GM21360 (cell line): ENCODE data around the gene ALKBH7.
"Not testable (repeated sequence)": the region's sequence is repeated elsewhere in the genome, so short reads cannot be mapped to it uniquely, and the experiment has no call there.

Experiments
- ATAC-seq: cut with Tn5 transposase; IDR thresholded peaks from one replicate; pipeline ENCODE4 v1.9.1; 2021; ENCODE audit warnings: mild to moderate bottlenecking, moderate library complexity; ENCODE audit not compliant: unreplicated experiment

ALKBH7 gene, protein sequence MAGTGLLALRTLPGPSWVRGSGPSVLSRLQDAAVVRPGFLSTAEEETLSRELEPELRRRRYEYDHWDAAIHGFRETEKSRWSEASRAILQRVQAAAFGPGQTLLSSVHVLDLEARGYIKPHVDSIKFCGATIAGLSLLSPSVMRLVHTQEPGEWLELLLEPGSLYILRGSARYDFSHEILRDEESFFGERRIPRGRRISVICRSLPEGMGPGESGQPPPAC

DNA sequence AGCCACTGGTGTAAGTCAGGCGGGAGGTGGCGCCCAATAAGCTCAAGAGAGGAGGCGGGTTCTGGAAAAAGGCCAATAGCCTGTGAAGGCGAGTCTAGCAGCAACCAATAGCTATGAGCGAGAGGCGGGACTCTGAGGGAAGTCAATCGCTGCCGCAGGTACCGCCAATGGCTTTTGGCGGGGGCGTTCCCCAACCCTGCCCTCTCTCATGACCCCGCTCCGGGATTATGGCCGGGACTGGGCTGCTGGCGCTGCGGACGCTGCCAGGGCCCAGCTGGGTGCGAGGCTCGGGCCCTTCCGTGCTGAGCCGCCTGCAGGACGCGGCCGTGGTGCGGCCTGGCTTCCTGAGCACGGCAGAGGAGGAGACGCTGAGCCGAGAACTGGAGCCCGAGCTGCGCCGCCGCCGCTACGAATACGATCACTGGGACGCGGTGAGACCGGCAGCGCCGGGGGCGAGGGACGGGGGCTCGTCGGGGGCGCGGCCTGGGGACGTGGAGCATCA lies at the start of gene ALKBH7:
TSS of gene ALKBH7 (plus strand) at position 201 of the 502 bp plus-strand sequence. CDS start at position 228, 27 bp downstream.
- peak; percentile 69 for ATAC-seq

DNA sequence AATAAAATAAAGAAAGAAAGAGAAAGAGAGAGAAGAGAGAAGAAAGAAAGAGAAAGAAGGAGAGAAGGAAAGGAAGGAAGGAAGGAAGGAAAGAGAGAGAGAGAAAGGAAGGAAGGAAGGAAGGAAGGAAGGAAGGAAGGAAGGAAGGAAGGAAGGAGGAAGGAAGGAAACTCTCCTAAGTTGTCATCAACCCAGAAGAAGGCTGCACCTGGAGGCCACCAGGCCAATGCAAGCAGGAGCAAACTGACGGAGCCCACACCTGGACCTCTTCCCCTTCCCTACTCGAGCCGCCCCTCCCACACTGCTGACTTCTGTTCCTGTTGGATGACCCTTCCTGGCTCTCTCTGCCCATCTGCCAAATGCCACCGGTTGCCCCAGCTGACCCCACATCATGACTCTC lies 47.8 kb upstream of the ALKBH7 start:
- ATAC-seq: no peak

DNA sequence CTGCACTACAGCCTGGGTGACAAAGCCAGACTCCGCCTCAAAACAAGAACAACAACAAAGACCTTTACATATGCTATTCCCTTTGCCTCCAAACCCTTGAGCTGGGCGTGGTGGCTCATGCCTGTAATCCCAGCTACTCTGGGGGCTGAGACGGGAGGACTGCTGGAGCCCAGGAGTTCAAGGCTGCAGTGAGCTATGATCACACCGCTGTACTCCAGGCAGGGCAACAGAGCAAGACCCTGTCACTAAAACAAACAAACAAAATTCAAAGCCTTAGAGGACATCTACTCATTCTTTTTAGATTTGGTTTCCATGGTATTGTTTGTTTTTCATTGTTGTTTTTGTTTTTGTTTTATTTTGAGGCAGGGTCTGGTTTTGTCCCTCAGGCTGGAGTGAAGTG lies 47.0 kb upstream of the ALKBH7 start:
- no peak for ATAC-seq

DNA sequence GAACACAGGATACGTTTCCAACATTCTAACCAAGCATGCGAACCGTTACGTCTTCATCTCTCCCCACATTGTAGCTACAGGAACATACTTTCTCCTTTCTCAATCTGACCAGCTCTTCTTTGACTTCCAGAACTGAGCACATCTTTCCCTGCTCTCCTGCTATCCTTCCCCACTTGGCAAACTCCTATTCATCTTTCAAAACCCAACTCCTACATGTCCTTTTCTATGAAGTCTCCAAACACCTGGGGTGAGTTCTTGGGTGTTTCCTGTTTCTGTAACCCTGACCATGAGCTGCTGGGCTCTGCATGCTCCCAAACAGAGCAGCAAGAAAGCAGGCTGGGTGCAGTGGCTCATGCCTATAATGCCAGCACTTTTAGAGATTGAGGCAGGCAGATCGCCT lies 45.8 kb upstream of the ALKBH7 start:
- no peak for ATAC-seq

DNA sequence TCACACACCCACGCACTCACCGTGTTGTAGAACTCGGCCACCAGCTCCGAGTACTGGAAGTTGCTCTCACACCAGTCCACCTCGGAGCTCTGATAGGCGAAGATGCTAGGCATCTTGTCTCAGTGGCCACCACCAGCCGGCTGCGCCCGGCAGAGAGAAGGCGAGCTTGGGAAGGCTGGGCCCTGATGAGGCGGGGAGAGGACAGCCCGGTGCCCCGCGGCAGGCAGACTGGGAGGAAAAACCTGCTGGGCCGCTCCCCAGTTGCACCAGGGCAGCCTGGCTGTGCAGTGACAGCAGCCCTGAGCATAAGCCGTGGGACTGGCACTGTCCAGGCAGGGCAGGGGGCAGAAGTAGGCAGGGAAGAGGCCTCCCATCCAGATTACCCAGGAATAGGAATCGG lies 39.2 kb upstream of the ALKBH7 start, which contains the start of gene ACER1:
TSS of gene ACER1 (minus strand) at position 174 of the 400 bp plus-strand sequence. CDS start at position 113, 61 bp downstream.
- ATAC-seq: no peak

DNA sequence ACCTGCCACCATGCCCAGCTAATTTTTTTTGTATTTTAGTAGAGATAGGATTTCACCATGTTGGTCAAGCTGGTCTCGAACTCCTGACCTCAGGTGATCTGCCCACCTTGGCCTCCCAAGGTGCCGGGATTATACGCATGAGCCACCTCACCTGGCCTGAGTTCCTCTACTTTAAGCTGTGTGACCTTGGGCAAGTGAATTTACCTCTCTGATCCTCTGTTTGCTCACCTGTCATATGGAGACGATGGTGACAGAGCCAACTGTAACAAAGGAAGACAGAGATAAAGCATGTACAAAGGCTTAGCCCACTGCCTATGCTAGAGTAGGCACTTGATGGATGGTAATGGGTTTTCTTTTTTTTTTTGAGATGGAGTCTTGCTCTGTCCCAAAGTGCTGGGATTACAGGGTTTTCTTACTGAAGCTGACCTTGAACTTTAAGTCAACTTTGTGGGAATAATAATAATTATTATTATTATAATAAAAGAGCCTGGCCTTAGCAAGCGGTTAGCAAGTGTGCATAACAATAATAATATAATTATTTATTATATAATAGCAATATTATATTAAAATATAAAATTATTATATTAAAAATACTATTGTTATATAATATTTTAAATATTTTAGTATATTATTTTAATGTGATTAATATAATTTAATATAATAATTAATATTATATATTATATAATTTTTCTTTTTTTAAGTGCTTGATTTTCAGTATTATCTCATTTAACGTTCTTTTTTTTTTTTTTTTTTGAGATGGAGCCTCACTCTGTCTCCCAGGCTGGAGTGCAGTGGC lies 37.9 kb upstream of the ALKBH7 start:
- ATAC-seq: no peak

DNA sequence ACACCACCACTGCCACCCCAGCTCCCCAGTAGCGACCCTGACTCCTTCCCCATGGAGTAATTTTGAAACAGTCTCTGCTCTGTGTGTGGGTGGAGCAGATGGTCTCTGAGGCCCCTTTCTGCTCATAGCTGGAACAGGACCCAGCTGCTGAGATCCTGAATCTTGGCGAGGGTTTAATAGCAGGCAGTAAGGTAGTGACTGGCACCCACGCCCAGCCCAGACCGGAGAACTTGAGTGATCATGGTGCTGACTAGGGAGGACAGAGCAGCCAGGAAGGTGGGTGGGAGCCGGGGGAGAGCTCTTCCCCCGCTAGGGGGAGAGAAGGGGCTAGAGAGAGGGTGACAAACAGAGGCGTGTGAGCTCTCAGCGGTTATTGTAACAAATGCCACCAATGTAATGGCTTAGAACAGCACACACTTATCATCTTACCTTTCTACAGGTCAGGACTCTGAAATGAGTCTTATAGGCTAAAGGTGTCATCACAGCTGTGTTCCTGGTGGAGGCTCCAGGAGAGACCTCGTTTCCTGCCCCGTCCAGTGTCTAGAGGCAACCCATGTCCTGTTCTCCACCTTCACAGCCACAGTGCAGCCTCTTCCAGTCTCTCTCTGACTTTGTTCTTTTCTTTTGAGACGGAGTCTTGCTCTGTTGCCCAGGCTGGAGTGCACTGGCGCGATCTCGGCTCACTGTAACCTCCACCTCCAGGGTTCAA lies 31.9 kb upstream of the ALKBH7 start:
- no peak for ATAC-seq

DNA sequence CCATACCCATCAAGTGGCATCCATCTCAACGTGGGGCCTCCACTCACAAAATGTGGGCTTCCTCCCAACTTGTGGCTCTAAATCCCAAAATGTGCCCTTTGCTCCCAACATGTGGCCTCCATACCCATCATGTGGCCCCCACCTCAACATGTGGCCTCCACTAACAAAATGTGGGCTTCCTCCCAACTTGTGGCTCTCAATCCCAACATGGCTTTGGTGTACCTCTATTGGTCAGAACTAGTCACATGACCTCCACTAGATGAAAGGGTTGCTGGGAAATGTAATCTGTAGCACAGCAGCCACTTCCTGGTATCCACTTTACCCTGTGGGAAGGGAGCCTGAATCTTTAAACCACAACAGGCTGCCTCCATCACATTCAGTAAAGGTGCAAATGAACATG lies 29.1 kb upstream of the ALKBH7 start:
- no peak for ATAC-seq

DNA sequence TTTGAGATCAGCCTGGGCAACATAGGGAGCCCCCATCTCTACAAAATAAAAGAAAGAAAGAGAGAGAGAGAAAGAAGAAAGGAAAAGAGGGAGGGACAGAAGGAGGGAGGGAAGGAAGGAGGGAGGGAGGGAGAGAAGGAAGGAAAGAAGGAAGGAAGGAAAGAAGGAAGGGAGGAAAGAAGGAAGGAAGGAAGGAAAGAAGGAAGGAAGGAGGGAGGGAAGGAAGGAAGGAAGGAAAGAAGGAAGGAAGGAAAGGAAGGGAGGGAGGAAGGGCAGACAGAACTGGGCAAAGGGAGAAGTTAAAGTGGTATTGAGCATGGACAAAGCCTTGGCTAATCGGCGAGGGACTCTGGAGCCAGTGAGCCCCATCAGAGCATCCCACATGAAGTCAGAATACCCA lies 23.3 kb upstream of the ALKBH7 start:
- not testable (repeated sequence) for ATAC-seq

DNA sequence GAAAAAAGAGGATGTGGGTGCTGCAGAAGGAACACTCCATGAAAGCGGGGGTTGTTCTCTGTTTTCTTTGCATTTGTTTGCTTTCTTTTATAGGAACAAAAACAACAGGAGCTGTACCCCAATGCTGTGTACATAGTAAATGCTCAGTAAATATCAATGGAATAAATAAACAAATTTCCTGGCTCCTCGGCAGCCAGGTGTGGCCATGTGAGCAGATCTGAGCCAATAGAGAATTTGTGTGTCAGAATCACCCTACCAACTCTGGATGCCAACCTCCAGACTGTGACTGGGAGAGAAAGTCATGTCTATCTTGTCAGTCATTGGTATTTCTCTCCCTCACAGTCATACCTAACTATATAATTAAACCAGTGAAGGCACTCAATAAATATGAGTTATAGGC lies 21.9 kb upstream of the ALKBH7 start:
- ATAC-seq: no peak

DNA sequence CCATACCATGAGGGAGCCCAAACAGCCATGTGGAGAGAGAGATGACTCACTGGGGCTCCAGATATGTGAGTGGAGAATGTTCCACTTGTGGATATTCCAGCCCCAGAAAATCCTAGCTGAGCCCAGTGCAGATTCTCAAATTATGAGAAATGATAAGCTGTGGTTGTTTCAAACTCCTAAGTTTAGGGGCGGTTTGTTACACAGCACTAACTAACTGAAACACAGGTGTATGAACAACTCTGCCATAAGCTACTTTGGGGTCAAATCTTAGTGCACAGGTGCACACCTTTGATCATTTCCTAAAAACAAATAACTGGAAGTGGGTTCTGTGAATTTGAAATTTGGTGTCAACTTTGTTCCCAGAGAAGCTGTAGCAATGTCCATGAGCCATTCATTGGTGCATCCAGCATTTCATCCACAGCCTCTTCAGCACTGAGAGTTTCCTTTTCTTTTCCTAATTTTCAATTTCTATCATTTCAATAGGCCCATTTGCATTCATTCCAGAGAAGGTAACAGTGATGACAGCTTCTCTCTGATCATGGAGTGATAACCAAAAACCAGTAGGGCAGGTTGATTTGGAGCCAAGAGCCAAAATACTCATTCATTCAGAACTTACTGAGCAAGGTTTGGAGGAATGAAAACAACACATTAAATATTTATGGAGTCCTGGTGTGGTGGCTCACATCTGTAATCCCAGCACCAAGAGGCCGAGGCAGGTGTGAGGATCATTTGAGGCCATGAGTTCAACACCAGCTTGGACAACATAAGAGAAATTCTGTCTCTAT lies 20.0 kb upstream of the ALKBH7 start:
- ATAC-seq: no peak

DNA sequence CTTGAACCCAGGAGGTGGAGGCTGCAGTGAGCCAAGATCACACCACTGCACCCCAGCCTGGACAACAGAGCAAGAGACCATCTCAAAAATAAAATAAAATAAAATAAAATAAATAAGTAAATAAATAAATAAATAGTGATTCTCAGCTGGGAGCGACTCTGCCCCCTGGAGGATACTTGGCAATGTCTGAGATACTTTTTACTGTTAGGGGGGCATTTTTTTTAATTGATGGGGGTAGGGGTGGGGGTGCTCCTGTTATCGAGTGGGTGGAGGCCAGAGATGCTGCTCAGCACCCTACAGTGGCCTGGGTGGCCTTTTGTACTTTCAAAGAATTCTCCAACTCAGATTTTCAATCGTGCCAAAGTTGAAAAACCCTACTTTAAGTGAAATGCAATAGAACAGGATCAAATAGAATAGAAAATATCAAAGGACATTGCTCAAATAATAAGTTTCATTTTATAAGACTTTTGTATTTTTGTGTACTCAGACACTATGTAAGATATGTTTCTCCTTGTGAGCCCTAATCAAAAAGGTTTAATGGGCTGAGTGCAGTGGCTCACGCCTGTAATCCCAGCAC lies 18.4 kb upstream of the ALKBH7 start:
- no peak for ATAC-seq

DNA sequence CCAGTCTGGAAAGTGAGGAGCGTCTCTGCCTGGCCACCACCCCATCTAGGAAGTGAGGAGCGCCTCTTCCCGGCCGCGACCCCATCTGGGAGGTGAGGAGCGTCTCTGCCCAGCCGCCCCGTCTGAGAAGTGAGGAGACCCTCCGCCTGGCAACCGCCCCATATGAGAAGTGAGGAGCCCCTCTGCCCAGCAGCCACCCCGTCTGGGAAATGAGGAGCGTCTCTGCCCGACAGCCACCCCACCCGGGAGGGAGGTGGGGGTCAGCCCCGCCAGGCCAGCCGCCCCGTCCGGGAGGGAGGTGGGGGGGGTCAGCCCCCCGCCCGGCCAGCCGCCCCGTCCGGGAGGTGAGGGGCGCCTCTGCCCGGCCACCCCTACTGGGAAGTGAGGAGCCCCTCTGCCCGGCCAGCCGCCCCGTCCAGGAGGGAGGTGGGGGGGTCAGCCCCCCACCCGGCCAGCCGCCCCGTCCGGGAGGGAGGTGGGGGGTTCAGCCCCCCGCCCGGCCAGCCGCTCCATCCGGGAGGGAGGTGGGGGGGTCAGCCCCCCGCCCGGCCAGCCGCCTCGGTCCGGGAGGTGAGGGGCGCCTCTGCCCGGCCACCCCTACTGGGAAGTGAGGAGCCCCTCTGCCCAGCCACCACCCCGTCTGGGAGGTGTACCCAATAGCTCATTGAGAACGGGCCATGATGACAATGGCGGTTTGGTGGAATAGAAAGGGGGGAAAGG lies 17.1 kb upstream of the ALKBH7 start:
- ATAC-seq: not testable (repeated sequence)

DNA sequence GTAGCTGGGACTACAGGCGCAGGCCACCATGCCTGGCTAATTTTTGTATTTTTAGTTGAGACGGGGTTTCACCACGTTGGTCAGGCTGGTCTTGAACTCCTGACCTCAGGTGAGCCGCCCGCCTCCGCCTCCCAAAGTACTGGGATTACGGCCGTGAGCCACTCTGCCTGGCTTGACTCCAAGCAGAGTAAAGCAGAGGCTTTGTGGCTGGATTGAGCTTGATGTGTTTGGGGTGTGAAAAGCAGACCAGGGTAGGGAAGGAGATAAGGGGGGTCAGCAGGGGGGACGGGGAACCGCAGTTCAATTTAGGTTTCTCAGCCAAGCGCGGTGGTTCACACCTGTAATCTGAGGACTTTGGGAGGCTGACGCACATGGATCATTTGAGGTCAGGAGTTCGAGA lies 15.4 kb upstream of the ALKBH7 start:
- ATAC-seq: no peak

DNA sequence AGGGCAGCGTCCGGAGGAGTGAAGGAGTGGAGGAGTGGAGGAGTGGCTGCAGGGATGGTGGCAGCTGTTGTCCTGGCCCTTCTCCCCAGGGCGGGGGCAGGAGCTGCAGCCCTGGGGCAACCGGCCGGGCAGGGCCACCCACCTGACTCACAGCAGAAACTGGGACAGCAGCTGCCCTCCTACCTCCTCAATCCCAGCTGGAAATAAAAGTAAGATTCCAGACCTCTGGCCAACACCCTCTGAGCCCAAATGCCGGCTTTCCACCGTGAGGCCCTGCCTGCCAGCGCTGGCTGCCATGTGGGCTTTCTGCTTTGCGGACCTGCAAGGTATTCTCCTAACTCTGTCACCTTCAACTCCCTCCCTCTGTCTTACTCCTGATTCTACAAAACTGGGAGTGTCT lies 14.6 kb upstream of the ALKBH7 start:
- ATAC-seq: no peak

DNA sequence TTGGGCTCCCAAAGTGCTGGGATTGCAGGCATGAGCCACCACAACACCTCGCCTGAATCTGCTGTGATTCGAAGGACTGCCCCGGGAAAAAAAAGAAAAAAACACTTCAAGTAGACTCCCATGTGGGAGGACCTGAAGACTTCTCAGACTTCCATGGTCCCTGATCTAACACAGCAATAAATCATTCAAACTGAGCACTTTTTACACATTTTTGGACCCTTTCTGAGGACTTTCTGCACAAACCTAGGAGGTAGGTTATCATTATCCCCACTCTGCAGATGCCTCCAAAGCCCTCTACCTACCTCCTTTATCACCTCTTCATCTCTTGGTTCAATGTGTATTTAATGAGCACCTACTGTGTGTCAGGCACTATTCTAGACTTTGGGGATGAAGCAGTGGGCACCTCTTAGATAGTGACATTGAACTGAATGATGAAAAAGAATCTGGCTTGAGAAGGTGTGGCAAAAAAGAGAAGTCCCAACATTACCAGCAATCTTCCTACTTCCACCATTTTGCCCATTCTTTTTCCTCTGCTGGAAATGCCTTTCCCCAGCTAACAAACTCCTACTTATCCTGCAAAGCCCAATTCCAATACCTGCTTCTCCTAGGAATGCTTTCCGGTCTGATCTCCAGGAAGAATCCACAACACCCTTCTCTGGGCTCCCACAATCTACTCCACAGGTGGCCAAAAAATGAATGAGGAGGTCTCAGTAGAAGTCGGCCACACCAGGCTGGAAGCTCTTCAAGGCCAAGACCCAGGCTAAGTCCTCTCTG lies 12.8 kb upstream of the ALKBH7 start:
- ATAC-seq: no peak

DNA sequence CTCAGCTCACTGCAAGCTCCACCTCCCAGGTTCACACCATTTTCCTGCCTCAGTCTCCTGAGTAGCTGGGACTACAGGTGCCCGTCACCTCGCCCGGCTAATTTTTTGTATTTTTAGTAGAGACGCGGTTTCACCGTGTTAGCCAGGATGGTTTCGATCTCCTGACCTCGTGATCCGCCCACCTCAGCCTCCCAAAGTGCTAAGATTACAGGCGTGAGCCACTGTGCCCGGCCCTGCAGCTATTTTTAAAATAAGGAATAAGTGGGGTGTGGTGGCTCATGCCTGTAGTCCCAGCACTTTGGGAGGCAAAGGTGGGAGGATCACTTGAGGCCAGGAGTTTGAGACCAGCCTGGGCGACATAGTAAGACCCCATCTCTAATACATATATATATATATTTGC lies 12.1 kb upstream of the ALKBH7 start:
- ATAC-seq: not testable (repeated sequence)

DNA sequence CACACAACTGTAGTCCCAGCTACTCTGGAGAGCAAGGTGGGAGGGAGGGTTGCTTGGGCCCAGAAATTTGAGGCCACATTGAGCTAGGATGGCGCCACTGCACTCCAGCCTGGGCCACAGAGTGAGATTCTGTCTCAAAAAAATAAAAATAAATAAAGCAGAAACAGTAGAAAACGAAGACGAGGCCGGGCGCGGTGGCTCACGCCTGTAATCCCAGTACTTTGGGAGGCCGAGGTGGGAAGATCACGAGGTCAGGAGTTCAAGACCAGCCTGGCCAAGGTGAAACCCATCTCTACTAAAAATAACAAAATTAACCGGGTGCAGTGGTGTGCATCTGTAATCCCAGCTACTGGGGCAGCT lies 11.8 kb upstream of the ALKBH7 start:
- not testable (repeated sequence) for ATAC-seq

DNA sequence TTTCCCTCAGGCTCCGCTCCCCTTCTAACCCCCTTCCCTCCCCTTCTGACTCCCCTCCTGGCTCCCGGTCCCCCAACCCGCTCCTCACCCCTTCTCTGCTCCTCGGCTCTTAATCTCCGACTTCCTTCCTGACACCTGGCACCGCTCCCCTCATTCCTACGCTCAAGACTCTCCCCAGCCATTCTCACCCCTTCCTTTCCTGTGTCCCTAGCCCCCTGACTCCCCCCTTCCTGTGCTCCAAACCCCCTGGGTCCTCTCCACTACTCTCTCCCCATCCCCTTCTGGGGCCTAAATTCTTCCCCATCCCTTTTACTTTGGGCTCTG lies 10.6 kb upstream of the ALKBH7 start:
- ATAC-seq: no peak
